Skeletal muscle tissue (tissue), 4 donors: ENCODE data around the gene HOXB1. TPM values are rescaled to one million over a fixed set of nuclear protein-coding genes. Genes with fewer than 3 reads are reported as not detected.

Source experiments
- H3K27ac ChIP-seq: one replicate; pipeline ENCODE4 v1.7.0; 2013; ENCODE audit warnings: mild to moderate bottlenecking, low read depth, low read length, inconsistent platforms
- H3K27me3 ChIP-seq, 3 donors: one replicate each; pipeline ENCODE4 v1.7.0; 2013; ENCODE audit warnings: low read length in 3 of 3; ENCODE audit not compliant: control insufficient read depth in 3 of 3, insufficient read depth in 3 of 3
- H3K36me3 ChIP-seq, 3 donors: one replicate each; pipeline ENCODE4 v1.7.0; 2013; ENCODE audit warnings: low read length in 3 of 3; ENCODE audit not compliant: control insufficient read depth in 3 of 3, insufficient read depth in 3 of 3
- H3K4me1 ChIP-seq, 3 donors: one replicate each; pipeline ENCODE4 v1.7.0; 2013; ENCODE audit warnings: low read length in 3 of 3, mild to moderate bottlenecking in 3 of 3; ENCODE audit not compliant: control insufficient read depth in 3 of 3, insufficient read depth in 3 of 3
- H3K4me3 ChIP-seq, 3 donors: one replicate each; pipeline ENCODE4 v1.7.0; 2013; ENCODE audit warnings: low read length in 3 of 3
- H3K9ac ChIP-seq, 3 donors: one replicate each; pipeline ENCODE4 v1.7.0; 2013; ENCODE audit warnings: low read length in 3 of 3, mild to moderate bottlenecking in 3 of 3, moderate library complexity in 2 of 3, low read depth in 1 of 3
- H3K9me3 ChIP-seq, 3 donors: one replicate each; pipeline ENCODE4 v1.7.0; 2013; ENCODE audit warnings: low read length in 3 of 3; ENCODE audit not compliant: control insufficient read depth in 3 of 3
- total RNA-seq: library from RNA; depleted of rRNA; stranded (reverse); fragments of >200 nt; gene quantifications from one replicate; pipeline ENCODE4 v1.2.3, GENCODE V29; 2014
- donor health status: Osteomylitis.

The HOXB1 gene
- not detected for total RNA-seq

DNA sequence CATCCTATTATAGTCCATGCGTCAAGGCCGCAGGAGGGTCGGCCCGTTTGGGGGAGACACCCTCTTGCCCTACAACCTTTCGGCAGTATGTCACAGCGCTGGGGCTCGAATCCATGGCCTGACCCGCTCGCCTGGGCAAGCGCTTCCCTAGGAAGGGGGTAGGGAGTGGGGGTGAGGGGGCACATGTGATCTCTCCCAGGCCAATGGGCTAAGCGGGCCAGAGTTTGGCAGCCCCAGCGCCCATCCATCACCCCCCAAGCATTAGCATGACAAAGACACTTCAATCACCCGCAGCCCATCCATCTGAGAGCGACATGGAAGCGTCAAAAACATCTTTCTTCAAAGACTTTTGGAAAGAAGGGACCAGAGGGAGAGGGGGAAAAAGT lies at the start of gene HOXB1:
Gene HOXB1 (minus strand): TSS at position 125 of the 386 bp plus-strand sequence. CDS start 107 bp downstream, at position 18.
- H3K4me1 ChIP-seq = no peaks in the 10 kb centered on the region
- no peaks in the 10 kb centered on the region for H3K9me3 ChIP-seq
- no peaks in the 10 kb centered on the region for H3K36me3 ChIP-seq
- peaks cover 14 to 50% (median 21%) of the 10 kb centered on the region in 3 donors for H3K27me3 ChIP-seq
- no peak within 1 kb of the TSS for H3K9ac ChIP-seq
- no peak within 1 kb of the TSS for H3K27ac ChIP-seq
- H3K4me3 ChIP-seq = no peak within 1 kb of the TSS

DNA sequence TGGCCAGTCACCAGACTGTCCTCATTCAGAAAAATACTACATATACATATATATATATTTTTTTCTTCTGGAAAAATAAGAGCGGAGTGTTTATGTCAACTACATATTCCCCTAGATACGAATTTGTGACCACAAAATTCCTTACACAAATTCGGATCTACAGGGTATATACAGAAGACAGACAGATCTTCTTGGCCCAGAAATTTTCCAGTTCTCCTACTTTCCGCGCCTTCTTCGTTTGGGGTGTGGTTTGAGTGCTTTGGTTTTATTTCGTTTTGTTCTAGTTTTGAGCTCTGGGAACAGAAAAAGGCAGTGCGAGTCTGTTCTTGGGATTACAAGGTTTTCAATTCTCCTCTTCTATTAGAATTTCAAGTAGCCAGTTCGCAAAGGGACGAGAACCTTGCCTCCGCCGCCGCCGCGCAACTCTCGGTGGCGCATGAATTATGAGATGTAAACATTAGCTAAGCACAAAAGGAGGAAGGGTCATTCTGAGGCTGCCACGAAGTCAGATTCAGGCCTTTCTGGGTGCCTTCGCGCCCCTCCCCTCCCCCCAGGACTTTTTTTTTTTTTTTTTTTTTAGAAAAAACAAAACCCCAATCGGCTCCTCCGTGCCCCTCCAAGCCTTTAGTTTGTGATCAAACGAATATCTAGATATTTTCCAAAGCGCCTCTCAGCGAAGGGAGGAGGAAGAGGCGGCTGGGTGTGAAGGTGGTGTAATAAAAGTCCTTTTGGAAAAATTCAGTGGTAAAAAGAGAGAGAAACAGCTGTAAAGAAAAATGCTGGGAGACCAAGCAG lies 49.1 kb upstream of the HOXB1 start:
- H3K36me3 ChIP-seq = no peaks in the 10 kb centered on the region
- no peak overlapping the region for H3K4me3 ChIP-seq
- H3K27me3 ChIP-seq = peaks cover 48 to 88% (median 80%) of the 10 kb centered on the region in 3 donors
- H3K4me1 ChIP-seq = peaks cover 2 to 25% (median 21%) of the 10 kb centered on the region in 3 donors
- no peak overlapping the region for H3K9ac ChIP-seq
- H3K27ac ChIP-seq = no peak overlapping the region
- H3K9me3 ChIP-seq = no peaks in the 10 kb centered on the region

DNA sequence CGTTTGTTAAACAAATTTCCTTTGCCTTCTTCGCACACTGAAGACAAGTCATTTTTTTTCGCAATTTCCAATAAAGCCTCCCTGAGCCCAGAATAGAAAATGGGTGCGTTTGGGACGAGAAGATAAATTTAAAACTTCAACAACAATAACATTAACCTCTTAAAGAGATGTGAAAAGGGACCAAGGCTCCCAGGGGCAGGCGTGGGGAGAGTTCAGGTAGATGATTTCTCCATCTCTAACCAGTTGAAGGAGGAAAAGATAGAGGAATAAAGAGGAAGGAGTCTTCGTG lies 48.6 kb upstream of the HOXB1 start:
- Histone ChIP-seq H3K36me3 (no peaks in the 10 kb centered on the region), H3K4me3 (peak overlapping the region in 1 of 3 donors; percentile 80), H3K27me3 (peaks cover 51 to 88% (median 83%) of the 10 kb centered on the region in 3 donors), H3K4me1 (peaks cover 0 to 23% (median 19%) of the 10 kb centered on the region in 3 donors), H3K9ac (no peak overlapping the region), H3K9me3 (no peaks in the 10 kb centered on the region), H3K27ac (no peak overlapping the region)

DNA sequence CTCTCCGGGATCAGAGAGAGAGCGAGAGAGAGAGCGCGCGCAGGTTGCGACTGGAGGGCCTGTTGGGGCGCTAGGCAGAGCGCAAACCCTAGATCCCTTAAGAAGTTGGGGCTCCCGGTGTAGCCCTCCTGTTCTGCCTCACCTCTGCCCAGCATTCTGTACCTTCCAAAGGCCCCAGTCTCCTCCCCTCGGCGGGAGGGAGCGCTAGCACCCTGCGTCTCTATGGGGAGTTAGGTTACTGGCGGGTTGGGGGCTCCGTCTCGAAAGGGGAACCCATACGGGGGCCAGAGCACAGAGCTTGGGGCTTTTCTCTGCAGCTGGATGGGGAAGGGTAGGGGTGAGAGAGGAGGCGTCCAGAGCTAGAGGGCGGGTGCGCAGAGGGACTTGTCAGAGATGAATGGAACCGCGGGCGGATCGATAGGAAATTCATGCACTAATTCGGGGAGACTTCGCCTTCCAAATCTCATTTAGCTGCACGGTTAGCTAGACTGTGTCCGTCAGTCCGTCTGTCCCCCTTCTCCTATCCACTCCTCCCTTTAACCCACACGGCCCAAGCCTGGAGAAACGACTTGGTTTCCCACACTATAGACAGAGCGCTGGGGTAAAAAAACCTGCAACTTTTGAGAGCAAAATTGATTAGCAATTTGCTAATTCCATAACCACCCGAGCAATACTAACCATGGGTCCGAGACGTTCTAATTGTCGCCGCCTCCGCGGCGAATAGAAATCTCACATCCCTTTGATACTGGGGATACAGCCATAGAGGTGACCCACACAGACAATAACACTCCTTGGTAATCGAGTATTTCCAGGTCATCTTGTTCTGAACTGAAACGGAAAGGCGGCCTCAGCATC lies 48.0 kb upstream of the HOXB1 start:
- Histone ChIP-seq H3K4me1 (peaks cover 0 to 23% (median 19%) of the 10 kb centered on the region in 3 donors), H3K9ac (peak overlapping the region; percentile 40 to 72 (median 62))

DNA sequence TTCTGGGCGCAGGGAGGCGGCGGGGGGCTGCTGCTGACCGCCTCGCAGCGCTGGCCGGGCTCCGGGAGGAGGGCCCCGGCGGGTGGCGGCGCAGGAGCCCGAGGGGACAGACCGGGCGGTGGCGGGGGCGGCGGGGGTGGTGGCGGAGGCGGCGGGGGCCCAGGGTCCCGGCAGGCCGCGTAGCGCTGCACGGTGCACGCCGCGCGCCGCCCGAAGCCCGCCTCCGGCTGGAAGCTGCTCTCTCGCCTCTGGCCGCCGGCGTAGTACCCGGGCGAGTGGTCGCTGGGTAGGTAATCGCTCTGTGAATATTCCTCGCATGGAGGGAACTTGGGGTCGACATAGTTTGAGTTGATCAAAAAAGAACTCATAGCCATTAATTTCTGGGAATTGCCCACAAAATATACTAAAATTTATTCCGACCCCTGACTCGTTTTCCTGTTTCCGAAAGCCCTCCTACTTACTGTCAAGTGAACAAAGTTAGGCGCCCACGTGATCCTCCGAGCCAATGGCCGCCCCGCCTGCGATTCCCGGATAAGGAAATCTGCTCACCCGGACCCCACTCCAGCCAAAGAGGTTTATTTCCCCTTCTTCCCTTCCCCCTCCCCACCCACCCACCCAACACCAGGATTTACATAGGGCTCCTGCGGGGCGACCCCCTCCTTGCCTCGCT lies 47.3 kb upstream of the HOXB1 start, which contains the start of gene HOXB4:
Gene HOXB4 (minus strand): TSS at position 405 of the 670 bp plus-strand sequence. CDS start 31 bp downstream, at position 374.
- H3K9ac ChIP-seq = peak within 1 kb of the TSS; percentile 45 to 72 (median 62)
- peaks cover 51 to 88% (median 88%) of the 10 kb centered on the region in 3 donors for H3K27me3 ChIP-seq
- peak within 1 kb of the TSS; percentile 64 to 80 (median 69) for H3K4me3 ChIP-seq
- peak within 1 kb of the TSS; percentile 74 for H3K27ac ChIP-seq
- no peaks in the 10 kb centered on the region for H3K36me3 ChIP-seq
- H3K9me3 ChIP-seq = no peaks in the 10 kb centered on the region
- peaks cover 0 to 23% (median 19%) of the 10 kb centered on the region in 3 donors for H3K4me1 ChIP-seq

More for the DNA sequence above, 48.0 kb upstream of the HOXB1 start:
- H3K9me3 ChIP-seq = no peaks in the 10 kb centered on the region
- H3K4me3 ChIP-seq = peak overlapping the region; percentile 45 to 80 (median 69)
- peaks cover 54 to 88% (median 88%) of the 10 kb centered on the region in 3 donors for H3K27me3 ChIP-seq
- peak overlapping the region; percentile 74 for H3K27ac ChIP-seq
- no peaks in the 10 kb centered on the region for H3K36me3 ChIP-seq

DNA sequence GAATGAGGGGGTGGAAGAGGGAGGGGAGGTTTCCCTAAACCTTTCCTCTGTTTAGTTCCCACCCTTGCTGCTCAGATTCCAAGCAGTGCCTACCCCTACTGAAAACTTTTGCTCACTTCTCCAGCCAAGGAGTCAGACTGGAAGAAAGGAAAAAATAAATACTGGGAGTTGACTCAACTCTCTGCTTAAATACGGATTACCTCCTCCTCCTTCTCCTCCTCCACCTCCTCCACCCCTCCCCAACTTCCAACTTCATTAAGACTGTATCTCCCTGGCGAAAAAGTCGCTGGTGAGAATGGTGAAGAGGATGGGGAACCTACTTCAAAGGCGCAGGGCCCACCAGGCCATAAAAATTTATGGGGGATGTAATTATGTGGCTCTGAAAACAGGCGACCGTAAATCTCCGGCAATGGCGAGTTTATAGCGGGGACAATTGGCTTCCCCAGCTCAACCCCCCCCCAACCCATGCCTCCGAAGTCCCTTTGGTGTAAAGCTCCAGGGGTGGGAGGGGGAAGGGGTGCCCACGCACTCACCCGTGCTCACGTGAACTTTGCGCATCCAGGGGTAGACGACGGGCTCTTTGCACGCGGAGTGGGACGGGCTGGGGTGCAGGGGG lies 46.6 kb upstream of the HOXB1 start:
- H3K4me1 ChIP-seq = peaks cover 5 to 23% (median 19%) of the 10 kb centered on the region in 3 donors
- peaks cover 45 to 88% (median 87%) of the 10 kb centered on the region in 3 donors for H3K27me3 ChIP-seq
- H3K27ac ChIP-seq = peak overlapping the region; percentile 40
- H3K9ac ChIP-seq = peak overlapping the region in 2 of 3 donors; percentile 2 to 51
- H3K4me3 ChIP-seq = peak overlapping the region; percentile 11 to 68 (median 22)
- H3K36me3 ChIP-seq = no peaks in the 10 kb centered on the region
- no peaks in the 10 kb centered on the region for H3K9me3 ChIP-seq

DNA sequence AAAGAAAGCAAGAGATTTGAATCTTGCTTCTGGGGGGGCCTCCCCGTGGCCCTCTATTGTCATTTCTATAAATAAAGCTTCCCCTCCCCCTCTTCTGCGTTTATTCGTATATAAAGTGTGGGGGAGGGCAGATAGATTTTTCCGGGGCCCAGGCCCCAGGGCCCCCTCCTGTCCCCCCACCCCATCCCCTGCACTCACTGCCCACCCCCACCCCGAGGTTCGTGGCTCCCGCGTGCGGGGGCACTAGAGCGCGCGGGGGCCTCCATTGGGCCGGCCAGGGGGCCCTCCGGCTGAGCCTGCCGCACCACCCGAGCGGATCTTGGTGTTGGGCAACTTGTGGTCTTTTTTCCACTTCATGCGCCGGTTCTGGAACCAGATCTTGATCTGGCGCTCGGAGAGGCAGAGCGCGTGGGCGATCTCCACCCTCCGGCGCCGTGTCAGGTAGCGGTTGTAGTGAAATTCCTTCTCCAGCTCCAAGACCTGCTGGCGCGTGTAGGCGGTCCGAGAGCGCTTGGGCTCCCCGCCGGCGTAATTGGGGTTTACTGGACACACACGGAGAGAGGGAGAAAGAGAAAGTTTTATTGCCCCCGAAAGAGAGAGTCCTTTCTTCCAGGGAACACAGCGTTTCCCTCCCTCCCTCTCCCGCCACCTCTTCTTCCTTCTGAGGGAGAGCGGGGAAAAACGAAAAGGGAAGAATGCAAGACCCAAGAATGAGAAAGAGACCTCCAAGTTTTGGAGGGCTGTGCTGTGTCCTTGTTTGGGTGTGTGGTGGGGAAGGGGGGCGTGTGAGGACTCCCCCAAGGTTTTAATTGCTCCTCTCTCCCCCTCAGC lies 45.9 kb upstream of the HOXB1 start:
- Histone ChIP-seq H3K4me3 (peak overlapping the region; percentile 6 to 68 (median 11)), H3K36me3 (no peaks in the 10 kb centered on the region), H3K4me1 (peaks cover 11 to 19% (median 19%) of the 10 kb centered on the region in 3 donors), H3K9me3 (no peaks in the 10 kb centered on the region), H3K9ac (no peak overlapping the region), H3K27me3 (peaks cover 42 to 88% (median 84%) of the 10 kb centered on the region in 3 donors), H3K27ac (peak overlapping the region; percentile 40)

DNA sequence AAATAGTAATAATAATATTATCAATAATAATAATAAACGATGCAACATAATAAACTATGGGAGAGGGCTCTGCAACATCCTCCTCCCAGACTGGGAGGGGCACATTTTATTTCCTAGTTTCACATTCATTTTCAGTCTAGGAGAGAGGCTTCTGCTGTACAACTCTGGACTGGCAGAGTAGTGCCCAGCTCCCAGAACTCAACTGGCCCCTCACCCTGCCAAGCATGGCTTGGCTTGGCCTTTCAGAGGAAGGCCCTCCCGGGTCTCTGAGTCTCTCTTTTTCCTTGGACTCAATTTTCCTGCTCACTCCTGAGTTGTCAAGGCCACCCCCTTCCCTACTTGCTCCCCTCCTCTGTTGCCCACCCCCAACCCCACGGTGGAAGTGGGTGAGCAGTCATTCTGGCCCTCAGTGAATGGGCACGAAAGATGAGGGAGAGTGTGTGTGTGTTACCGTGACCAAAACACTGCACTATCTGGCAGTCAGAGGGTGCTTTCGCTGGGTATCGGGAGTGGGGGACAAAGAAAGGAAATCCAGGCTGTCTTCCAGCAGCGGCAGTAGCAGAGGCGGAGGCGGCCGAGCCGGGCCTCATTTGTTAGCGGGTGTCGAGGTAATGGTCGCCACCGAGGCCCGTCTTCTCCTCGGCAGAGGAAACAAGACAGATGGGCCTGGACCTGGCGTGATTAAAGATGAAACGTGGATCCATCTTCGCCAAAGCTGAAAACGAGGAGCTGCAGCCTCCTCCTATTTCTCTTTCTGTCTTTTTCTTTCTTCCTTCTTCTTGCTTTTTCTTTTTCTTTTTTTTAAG lies 45.1 kb upstream of the HOXB1 start:
- Histone ChIP-seq H3K4me3 (peak overlapping the region in 1 of 3 donors; percentile 29), H3K27ac (peak overlapping the region; percentile 36), H3K36me3 (no peaks in the 10 kb centered on the region), H3K27me3 (peaks cover 34 to 88% (median 83%) of the 10 kb centered on the region in 3 donors), H3K9ac (no peak overlapping the region), H3K4me1 (peaks cover 12 to 19% (median 19%) of the 10 kb centered on the region in 3 donors), H3K9me3 (no peaks in the 10 kb centered on the region)
